Measurements from ENCODE around the gene COL6A1.

Gene COL6A1

GRCh38 chr21:46024141-46024540, 42.6 kb downstream of the COL6A1 start:
- FAIRE-seq (no peak), DNase-seq (ENCODE audit: low spot score) (no peak)

GRCh38 chr21:46025113-46025770, 43.7 kb downstream of the COL6A1 start:
- DNase-seq (ENCODE audit: low spot score) (no peak), FAIRE-seq (no peak)

- DNase-seq (ENCODE audit: low spot score) (no peak), FAIRE-seq (no peak)
Measured at GRCh38 chr21:46027851-46028493, 46.4 kb downstream of the COL6A1 start.

- FAIRE-seq (no peak), DNase-seq (ENCODE audit: low spot score) (no peak)
Measured at GRCh38 chr21:46028573-46029091, 47.1 kb downstream of the COL6A1 start.

GRCh38 chr21:46029186-46029924, 47.8 kb downstream of the COL6A1 start:
- DNase-seq (ENCODE audit: low spot score) (no peak), FAIRE-seq (no peak)

- no peak for FAIRE-seq
Measured at GRCh38 chr21:46031484-46031883, 49.9 kb downstream of the COL6A1 start.

GRCh38 chr21:46032100-46032499, 50.5 kb downstream of the COL6A1 start:
- DNase-seq (ENCODE audit: low spot score), result no peak
- no peak for FAIRE-seq

More at GRCh38 chr21:46031484-46031883, 49.9 kb downstream of the COL6A1 start:
- DNase-seq (ENCODE audit: low spot score), result no peak

GRCh38 chr21:46033410-46034400, 52.1 kb downstream of the COL6A1 start:
- no peak for FAIRE-seq
- no peak for DNase-seq (ENCODE audit: low spot score)

- DNase-seq (ENCODE audit: low spot score) (no peak), FAIRE-seq (no peak)
Measured at GRCh38 chr21:46035809-46036695, 54.5 kb downstream of the COL6A1 start.

- DNase-seq (ENCODE audit: low spot score) (no peak), FAIRE-seq (no peak)
Measured at GRCh38 chr21:46036696-46037330, 55.2 kb downstream of the COL6A1 start.

- no peak for FAIRE-seq
- DNase-seq (ENCODE audit: low spot score), result no peak
Measured at GRCh38 chr21:46037331-46038325, 56.1 kb downstream of the COL6A1 start.

- DNase-seq (ENCODE audit: low spot score) (no peak), FAIRE-seq (no peak)
Measured at GRCh38 chr21:46038341-46038829, 56.8 kb downstream of the COL6A1 start.

GRCh38 chr21:46038871-46039397, 57.4 kb downstream of the COL6A1 start:
- DNase-seq (ENCODE audit: low spot score) (no peak), FAIRE-seq (no peak)

GRCh38 chr21:46039891-46040660, 58.5 kb downstream of the COL6A1 start:
- FAIRE-seq, result no peak

GRCh38 chr21:46040707-46041106, 59.1 kb downstream of the COL6A1 start:
- FAIRE-seq (no peak), DNase-seq (ENCODE audit: low spot score) (no peak)

More at GRCh38 chr21:46039891-46040660, 58.5 kb downstream of the COL6A1 start:
- no peak for DNase-seq (ENCODE audit: low spot score)

GRCh38 chr21:46041183-46041582, 59.6 kb downstream of the COL6A1 start:
- no peak for DNase-seq (ENCODE audit: low spot score)
- no peak for FAIRE-seq

GRCh38 chr21:46045154-46045553, 63.6 kb downstream of the COL6A1 start:
- DNase-seq (ENCODE audit: low spot score), result no peak

More at GRCh38 chr21:46045154-46045553, 63.6 kb downstream of the COL6A1 start:
- no peak for FAIRE-seq
